ENCODE measurements around the gene ELOVL1.
"Not testable (repeated sequence)": the region's sequence is repeated elsewhere in the genome, so short reads cannot be mapped to it uniquely, and the experiment has no call there.

Gene ELOVL1

DNA sequence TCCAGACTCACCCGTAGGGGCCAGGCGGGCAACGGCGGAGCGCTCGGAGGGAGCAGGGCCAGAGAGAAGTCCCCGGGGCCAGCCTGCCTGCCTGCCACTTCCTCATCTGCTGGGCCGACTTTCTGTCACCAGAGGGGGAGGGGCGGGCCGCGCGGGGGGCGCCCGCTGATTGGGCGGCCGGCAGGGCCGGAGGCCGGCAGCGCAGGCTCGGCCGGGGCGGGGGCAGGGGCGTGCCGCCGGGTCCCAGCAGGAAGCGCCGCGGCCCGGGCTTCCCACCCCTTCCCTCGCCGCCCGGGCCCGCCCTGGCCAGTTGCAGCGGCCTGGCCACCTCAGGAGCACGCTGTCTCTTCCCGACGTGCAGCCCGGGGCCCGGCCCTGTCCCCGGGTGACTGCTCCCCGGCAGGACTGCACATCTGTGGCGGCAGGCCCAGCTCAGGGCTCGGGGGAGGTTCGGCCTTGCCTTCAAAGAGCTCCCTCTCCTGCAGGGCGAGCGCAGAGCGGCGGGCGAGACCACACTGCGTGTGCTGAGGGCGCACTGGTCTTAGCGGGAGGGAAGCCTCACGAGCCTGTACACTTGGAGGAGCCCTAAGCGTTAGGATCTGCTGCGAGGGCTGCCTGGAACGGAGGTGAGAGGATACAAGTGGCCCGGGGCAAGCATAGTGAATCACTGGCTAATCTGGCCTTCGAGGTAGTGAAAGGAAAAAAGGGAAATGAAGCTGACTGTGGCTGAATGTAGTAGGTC lies at the start of gene ELOVL1:
Gene ELOVL1 (minus strand): TSS at position 108 of the 742 bp plus-strand sequence. CDS start 2,402 bp downstream, outside the sequence.
- DNase-seq: peak; percentile 48

DNA sequence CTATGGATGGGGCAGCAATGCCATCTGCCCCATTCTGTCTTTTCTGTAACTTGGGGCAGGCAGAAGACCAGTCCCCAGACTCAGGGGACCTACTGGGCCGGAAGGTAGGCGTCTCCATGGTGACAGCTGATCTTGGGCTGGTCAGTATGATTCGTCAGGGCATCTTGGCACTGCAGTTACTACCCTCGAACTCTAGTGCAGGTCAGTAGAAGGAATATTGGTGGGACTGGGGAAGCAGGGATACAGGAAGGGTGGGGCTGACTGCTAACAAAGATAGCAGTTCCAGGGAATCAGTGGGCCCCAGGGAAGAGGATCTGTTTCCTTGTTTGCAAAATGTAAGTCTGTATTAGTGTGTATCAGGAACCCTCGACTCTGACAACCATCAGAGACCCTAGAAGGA lies 48.1 kb upstream of the ELOVL1 start:
- no peak for DNase-seq

DNA sequence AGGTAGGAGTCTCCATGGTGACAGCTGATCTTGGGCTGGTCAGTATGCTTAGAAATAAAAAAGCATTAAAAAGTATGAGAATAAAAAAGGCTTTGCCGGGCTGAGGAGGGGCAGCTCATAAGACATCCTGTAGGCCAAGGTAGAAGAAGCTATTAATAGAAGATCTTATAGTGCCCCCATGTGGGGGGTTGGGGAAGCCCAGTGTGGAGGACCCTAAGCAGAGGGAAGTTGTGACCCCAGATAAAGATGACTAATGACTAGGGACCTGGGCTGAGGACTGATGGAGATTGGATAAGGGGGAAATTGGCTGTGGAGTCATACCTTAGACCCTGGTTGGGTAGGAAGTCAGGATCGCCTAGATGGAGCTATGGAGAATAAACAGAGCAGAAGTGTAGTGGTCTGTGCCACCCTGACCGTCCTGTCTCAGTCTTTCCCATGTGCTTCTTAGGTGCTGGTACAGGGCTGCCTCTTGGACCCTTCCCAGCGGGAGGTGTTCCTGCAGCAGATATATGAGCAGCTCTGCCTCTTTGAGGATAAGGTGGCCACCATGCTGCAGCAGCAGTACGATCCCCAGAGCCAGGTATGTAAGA lies 46.9 kb upstream of the ELOVL1 start:
- no peak for DNase-seq

DNA sequence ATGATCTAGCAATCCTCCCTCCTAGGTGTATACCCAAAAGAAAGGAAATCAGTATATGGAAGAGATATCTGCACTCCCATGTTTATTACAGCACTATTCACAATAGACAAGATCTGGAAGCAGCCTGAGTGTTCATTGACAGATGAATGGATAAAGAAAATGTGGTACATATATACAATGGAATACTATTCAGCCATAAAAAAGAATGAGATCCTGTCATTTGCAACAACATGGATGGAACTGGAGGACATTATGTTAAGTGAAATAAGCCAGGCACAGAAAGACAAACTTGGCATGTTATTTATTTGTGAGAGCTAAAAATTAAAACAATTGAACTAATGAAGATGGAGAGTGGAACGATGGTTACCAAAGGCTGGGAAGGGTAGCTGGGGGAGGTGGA lies 45.6 kb upstream of the ELOVL1 start:
- not testable (repeated sequence) for DNase-seq

DNA sequence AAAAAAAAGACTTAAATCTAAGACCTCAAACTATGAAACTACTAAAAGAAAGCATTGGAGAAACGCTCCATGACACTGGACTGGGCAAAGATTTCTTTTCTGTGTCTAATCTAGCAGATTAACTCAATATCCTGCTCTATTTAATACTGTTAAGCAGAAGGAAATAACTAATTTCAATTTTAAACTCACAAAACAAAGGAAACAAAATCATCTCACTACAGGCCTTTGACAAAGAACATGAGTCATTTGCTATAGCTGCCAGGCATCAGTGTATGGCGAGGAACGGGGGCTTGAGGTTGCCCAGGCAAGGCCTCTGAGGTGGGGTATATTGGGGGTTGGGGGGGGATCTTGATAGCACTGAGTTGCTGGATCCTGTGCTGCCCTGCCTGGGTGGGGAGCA lies 42.8 kb upstream of the ELOVL1 start:
- no peak for DNase-seq

DNA sequence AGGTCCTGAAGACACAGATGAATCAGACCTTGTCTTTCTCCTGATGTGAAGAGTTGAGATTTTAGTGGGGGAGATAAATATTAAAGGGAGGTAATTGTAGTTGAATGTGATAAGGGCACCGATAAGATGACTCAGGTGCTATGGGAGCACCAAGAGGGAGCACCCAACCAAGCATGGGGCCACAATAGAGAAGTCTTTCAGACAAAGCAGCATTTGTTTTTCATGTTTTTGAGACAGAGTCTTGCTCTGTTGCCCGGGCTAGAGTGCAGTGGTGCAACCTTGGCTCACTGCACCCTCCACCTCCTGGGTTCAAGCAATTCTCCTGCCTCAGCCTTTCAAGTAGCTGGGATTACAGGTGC lies 38.0 kb upstream of the ELOVL1 start:
- DNase-seq: no peak

DNA sequence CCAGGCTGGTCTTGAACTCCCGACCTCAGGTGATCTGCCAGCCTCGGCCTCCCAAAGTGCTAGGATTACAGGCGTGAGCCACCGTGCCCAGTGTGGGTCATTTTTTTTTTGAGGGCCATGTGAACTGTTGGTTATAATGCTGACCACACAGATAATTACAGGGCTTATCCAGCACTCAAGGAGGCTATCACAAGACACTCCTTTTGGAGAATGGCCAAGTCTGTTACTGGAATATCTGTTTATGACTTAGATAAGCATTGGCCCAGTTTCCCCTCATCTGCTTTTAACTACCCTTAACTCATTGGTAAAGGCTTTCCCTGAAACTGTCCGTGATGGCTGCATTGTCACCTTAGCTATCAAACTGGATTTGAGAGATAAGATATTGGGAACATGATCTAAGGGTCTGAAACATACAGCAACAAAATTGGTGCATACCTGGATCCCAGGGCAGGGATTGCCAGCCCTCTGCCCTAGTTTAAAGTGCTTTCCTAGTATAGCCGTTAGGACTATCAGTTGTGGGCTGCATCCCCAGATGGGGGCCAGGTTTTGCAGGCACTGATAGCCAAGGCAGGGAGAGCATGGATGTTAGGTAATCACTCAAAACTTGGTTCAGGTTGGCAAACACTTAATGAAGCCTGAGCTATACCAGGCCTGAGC lies 37.5 kb upstream of the ELOVL1 start:
- DNase-seq: no peak

DNA sequence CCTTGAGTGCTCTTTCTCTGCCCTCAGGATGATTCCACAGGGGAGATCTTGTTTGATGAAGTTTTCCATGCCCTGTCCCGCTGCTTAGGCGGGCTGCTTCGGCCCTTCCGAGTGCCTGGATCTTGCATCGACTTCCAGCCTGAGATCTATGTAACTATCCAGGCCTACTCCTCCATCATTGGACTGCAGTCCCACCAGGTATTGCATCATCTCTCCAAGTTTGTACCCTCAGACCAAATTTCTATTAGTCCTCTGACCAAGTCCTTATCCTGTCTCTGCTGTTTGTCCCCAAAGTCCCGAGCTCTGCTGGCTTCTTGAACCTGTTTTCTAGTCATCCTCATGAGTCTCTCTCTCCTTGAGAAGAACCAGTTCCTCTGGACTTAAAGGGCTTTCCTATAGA lies 36.5 kb upstream of the ELOVL1 start:
- DNase-seq: no peak

DNA sequence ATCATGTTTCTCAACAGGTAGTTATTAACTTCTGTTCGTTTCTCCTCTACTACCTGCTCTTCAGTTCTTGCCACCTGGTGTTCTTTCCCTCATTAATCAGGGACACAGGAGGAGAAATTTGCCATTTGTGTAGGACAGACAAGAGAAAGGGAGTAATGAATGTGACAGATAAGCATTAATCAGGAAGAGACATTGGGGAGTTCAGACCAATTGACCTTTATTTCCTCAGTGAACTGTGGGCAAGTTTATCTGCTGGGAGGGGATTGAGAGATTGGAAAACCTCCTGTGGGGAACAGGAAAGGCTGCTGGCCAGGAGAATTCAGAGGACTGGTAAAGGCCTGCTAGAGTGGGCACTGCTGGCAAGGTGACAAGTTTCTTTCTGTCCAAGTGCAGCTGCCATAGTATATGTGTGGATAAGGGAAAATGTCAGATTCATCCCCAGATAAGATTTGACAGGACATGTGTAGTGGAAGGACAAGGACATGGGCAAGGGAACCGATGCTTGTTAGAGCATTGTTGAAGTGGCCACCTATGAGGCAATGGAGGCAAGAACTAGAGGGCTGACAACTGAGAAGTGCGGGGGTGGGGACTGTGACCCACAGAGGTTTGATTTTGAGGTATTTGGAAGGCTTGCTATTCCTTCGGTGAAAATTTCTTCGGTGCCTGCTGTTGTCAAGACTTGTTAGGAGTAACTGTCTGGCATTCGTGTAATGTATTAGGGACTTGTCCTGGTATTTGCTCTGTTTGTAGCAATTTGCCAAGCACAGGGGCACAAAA lies 34.5 kb upstream of the ELOVL1 start:
- no peak for DNase-seq

DNA sequence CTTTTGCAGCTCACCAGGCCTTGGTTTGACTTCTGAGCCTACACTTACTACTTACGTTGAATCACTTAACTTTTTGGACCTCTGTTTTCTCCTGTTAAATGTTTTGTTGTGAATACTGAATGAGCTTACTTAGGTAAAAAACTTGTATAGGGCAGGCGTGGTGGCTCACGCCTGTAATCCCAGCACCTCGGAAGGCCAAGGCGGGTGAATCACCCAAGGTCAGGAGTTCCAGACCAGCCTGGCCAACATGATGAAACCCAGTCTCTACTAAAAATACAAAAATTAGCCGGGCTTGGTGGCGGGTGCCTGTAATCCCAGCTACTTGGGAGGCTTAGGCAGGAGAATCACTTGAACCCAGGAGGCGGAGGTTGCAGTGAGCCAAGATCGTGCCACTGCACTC lies 32.6 kb upstream of the ELOVL1 start:
- DNase-seq: not testable (repeated sequence)

DNA sequence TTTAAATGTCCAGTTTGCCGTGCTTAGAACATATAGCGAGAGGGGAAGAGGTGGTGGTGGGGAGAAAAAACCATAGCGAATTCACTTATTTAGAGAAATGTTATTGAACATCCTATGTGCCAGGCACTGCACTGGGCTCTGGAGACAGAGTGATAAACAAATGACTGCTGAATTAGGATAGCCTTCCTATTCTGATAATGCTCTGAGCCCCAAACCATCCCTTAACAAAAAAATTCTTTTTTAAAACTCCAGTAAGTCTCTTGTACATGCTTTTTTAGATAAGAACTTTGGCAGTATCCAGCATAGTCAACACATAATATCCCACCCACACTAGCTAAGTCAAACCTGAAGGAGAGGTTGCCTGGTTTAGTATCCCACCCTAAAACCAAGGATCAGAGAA lies 30.4 kb upstream of the ELOVL1 start:
- no peak for DNase-seq

DNA sequence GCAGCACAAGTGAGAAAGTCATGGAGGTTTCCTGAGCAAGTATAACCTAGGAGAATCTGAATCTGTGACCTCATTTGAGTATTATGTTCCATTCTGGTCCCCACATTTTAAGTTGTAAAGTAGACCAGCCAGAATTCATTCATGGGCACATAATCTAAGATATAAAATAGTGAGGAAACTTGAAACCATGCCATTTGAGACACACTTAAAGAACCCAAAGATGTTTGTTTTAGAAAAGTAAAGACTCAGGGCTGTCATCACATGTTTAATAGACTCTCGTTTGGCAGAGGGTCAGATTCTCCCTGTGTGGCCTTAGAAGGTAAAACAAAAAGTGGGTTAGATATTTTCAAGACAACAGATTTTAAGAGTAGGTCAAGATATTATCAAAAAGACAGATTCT lies 28.2 kb upstream of the ELOVL1 start:
- no peak for DNase-seq

DNA sequence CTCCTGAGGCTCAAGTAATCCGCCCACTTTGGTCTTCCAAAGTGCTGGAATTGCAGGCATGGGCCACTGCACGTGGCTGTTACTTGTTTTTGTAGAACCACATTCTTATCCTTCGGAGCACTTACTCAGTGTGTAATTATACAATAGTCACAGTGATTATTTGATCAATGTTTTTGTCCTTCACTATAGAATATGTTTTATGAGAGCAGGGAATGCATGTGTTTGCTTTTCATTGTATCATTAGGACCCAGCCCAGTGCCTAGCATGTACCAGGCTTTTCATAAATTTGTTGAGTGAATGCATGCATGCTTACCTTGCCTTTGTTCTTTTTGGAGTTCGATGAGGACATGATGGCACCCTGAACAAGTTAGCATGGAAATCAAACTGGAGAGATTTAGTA lies 27.7 kb upstream of the ELOVL1 start:
- no peak for DNase-seq

DNA sequence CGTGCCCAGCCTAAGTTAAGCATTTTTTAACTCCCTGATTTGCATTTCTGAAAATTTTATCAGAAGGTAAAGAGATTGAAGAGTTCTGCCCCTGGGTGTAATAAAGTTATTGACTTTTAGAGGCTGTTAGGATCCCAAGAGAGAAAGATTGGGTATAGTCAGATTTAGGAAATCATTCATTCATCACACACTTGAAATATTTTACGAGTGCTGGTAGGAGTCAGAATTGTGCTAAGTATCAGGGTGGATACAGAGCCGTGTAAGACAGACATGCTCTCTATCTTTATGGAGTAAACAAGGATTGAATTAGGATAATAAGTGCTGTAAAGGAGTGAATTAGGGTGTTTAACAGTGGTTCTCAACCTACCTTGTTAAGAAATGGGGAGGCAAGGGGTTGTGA lies 24.9 kb upstream of the ELOVL1 start:
- no peak for DNase-seq

DNA sequence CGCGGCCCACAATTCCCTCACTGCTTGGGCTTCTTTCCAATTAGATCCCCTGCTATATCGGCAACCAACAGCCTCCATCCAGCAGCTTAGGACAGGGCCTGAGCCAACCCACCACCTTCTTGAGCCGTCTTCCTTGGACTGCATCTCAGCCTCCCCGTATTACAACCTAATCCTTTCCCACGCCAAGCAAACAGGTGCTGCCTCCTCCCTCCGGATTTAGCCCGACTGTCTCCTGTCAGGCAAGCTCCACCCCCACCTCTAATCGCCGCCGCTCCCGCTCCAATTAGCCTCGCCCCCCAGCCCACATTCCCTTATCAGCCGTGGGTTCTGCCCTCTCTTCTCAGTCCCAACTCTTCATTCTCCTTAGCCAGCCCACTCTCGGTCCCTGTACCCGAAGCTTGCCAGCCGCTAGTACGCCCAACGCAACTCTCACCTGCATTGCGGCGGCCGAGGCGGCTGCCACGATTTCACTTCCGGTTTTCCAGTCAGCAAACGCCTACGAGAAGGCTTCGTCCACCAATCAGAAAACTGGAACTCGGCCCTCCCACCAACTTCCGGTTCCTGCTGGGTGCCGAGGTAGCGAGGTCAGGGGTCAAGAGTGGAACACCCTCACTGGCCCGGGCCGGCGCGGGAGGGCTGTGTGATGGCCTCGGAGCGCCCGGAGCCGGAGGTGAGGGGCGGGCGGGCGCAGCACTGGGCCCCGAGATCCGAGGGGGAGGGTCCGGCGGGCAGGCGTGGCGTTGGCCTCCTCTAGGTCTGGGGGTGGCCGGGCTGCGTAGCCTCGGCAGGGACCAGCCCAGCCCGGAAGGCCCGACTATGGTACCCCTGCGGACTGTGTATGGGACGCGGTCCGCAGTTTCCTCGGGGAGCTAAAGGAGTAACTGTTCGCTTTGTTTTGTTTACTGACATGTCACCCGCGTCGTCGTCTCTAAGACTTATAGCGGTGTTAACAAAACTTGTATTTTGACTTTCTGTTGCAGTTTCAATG lies 21.8 kb upstream of the ELOVL1 start, which contains the start of the genes MED8 and SZT2:
Gene MED8 (minus strand): TSS at position 475 of the 988 bp plus-strand sequence. CDS start 36 bp downstream, at position 439.
Gene SZT2 (plus strand): TSS at position 574 of the 988 bp plus-strand sequence. CDS start 70 bp downstream, at position 644.
- peak; percentile 77 for DNase-seq

DNA sequence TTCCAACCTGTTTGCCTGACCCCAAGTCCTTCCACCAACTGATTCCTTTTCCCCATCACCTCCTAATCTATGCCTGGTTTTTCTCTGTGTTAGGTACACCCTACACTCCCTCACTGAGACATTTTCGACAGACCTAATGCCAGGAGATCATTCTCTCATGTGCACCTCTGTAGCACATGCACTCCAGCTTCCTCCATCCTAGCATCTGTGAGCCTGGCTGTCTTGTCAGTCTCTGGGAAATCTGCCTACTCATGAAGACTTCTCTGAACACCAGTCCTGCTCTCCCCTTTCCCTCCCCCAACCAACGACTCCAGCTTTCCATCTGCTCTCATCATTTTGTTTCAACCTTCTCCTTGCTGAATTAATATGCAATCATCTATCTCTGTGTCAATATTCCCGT lies 20.8 kb upstream of the ELOVL1 start:
- no peak for DNase-seq

DNA sequence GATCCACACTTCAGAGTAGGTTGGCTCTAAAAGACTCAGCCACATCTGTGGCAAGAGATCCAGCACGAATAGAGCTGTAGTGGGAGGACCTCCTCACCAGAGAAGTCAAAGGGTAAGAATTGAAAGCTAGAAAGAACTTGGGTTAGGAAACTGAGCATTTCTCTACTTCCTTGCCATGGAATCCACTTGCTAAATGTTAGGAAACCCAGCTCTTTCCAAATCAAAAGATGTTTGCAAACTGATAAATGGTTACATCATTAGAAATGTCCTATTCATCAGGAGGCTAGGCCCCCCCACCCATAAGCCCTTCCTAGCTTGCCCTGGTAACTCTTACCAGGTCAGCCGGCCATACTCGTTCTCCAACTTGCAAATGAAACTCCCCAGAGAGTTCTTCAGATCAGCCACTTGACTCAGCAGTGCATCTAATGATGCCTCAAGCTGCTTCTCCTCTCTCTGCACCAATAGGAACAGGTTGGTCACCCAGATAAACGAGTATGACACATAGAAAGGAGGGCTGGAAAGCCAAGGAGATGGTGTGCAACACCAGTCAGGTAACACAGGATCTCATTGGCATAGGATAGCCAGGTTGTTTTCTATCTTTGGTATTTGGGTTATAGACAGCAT lies 20.3 kb upstream of the ELOVL1 start:
- DNase-seq: no peak

DNA sequence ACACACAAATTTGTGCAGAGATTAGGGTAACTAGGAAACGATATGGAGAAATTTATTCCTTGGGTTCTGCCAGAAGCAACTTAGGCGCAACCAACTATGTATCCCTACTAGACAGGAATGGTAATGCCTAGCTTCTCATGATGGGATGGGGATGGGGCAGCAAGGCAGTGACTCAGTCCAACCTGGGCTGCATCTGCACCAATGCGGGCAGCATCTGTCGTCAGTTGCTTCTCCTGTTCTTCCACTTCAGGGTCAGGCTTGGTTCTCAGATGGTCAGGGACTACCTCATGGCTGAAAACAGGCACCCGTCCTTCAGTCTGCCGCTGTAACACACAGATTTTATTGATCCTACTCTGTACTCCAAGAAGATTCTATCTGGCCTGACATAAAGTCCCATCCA lies 18.9 kb upstream of the ELOVL1 start:
- DNase-seq: no peak

DNA sequence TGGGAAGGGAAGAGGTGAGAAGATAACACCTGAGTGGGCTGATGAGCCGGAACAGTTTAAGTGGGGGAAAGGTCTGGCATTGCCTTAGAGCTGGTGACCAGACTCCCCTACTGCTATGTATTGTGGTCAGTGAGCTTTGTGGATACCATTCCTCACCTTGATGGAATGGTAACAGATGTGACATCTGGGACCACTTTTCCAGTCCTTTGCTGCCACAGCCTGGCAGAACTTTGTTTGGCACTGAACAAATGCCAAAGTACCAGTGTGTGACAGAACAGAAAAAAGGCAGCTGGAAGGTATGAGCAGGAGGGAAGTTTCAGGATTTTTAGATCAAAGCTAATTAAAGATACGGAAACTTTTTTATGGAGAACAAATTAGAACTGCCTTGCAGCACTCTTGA lies 15.6 kb upstream of the ELOVL1 start:
- DNase-seq: no peak

DNA sequence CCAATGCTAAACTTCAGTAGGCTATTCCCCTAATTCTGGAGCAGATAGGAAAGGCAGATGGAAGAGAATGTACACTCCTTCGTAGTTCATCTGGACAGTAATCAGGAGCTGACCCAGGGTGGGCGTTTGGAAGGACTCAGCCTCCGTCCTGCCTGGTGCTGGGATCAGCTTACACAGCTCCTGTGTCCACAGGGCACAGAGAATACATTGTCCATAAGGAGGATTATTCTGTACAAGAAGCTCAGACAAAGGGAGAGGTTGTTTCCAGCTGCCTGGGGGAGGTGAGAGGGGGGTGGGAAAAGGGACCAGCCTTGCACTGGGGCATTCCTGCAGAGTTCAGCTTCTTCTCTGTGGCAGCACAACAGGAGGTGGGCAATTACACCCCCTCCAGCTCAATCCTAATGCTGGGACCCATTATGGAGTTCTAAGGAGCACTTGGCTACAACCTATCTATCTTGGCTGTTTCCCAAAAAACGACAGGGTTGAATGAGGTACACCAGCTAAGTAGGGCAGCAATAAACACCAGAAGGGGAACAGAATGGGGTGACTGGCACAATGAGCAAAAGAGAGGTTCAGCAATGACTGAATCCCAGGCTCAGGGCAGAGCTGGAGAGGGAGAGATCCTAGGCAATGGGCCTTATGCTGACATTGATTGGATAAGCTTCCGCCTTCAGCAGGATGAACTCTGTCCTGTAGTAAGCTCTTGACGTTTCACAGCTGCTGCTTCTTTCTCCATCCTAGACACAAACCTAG lies 14.4 kb upstream of the ELOVL1 start:
- DNase-seq: no peak

DNA sequence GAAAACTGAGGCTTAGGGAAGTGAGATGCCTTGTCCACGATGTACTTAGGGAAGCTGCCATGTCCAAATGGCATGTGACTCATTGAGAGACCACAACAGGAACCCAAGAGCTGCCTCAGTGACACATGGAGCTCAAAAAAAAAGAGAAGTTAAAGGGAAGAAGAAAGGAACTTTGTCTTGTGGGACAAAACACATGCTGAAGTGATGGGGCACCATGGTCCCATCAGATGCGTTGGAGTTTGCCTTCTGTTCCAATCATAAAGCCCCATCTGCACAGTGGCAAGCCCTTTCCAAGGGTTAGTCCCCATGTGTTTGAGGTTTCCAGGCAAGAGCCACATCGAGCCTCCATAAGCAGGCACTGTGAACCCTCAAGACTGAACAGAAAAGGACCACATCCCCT lies 13.8 kb upstream of the ELOVL1 start:
- no peak for DNase-seq

Data from NCI-H2081 treated with DMSO at 0.1 percent for 48 hours (cell line).